HEK293T (cell line): Measurements from ENCODE around the gene PACS2.
"Not testable (repeated sequence)": the region's sequence is repeated elsewhere in the genome, so short reads cannot be mapped to it uniquely, and the experiment has no call there.

Experiments used
- CTCF ChIA-PET: fragments of 350-600 bp; formaldehyde crosslinking; extraction: SDS; loops from one replicate; lab custom pipeline; 2021; ENCODE audit warnings: antibody characterized with exemption, inconsistent platforms; lab: Yijun Ruan, JAX
- POLR2A ChIA-PET: fragments of 350-600 bp; formaldehyde crosslinking; extraction: SDS; loops from one replicate; lab custom pipeline; 2020; ENCODE audit warnings: antibody characterized with exemption, inconsistent platforms; lab: Yijun Ruan, JAX
- DNase-seq: peaks from one replicate; pipeline ENCODE4 v3.0.0; 2012; ENCODE audit warnings: mixed read lengths; ENCODE audit errors: extremely low spot score
- ARNT ChIP-seq: fragments of 450-650 bp; IDR thresholded peaks from 2 replicates; pipeline ENCODE4 v1.6.1; 2017; ENCODE audit warnings: mild to moderate bottlenecking
- BHLHE40 ChIP-seq: fragments of 450-650 bp; IDR thresholded peaks from 2 replicates; pipeline ENCODE4 v1.6.1; 2016; ENCODE audit warnings: mild to moderate bottlenecking, moderate library complexity, borderline replicate concordance
- CTBP1 ChIP-seq: fragments of 450-650 bp; IDR thresholded peaks from 2 replicates; pipeline ENCODE4 v1.6.1; 2016; ENCODE audit warnings: borderline replicate concordance
- ELF4 ChIP-seq: fragments of 450-650 bp; IDR thresholded peaks from 2 replicates; pipeline ENCODE4 v1.6.1; 2017; ENCODE audit warnings: antibody characterized with exemption
- FOXA1 ChIP-seq: fragments of 450-650 bp; IDR thresholded peaks from 2 replicates; pipeline ENCODE4 v1.6.1; 2016; ENCODE audit warnings: mild to moderate bottlenecking
- FOXK2 ChIP-seq: fragments of 450-650 bp; IDR thresholded peaks from 2 replicates; pipeline ENCODE4 v1.6.1; 2016; ENCODE audit warnings: mild to moderate bottlenecking
- FOXM1 ChIP-seq: fragments of 450-650 bp; IDR thresholded peaks from 2 replicates; pipeline ENCODE4 v1.6.1; 2017; ENCODE audit warnings: mild to moderate bottlenecking, borderline replicate concordance
- HDGF ChIP-seq: fragments of 450-650 bp; IDR thresholded peaks from 2 replicates; pipeline ENCODE4 v1.6.1; 2017; ENCODE audit warnings: antibody characterized with exemption, borderline replicate concordance
- L3MBTL2 ChIP-seq: fragments of 450-650 bp; conservative IDR thresholded peaks from 2 replicates; pipeline ENCODE4 v1.6.1; 2016; ENCODE audit warnings: mild to moderate bottlenecking
- LEF1 ChIP-seq: fragments of 450-650 bp; IDR thresholded peaks from 2 replicates; pipeline ENCODE4 v1.6.1; 2017; ENCODE audit warnings: mild to moderate bottlenecking, borderline replicate concordance
- NFRKB ChIP-seq: fragments of 450-650 bp; IDR thresholded peaks from 2 replicates; pipeline ENCODE4 v1.6.1; 2016; ENCODE audit warnings: mild to moderate bottlenecking, moderate library complexity
- PKNOX1 ChIP-seq: fragments of 450-650 bp; IDR thresholded peaks from 2 replicates; pipeline ENCODE4 v1.6.1; 2016
- SP1 ChIP-seq: fragments of 450-650 bp; IDR thresholded peaks from 2 replicates; pipeline ENCODE4 v1.6.1; 2017
- SUZ12 ChIP-seq: fragments of 450-650 bp; IDR thresholded peaks from 2 replicates; pipeline ENCODE4 v1.6.1; 2016; ENCODE audit warnings: mild to moderate bottlenecking
- TARDBP ChIP-seq: fragments of 450-650 bp; IDR thresholded peaks from 2 replicates; pipeline ENCODE4 v1.6.1; 2016
- ZNF384 ChIP-seq: fragments of 450-650 bp; IDR thresholded peaks from 2 replicates; pipeline ENCODE4 v1.6.1; 2016

Gene PACS2

GRCh38 chr14:105333020-105333490, 18.5 kb downstream of the PACS2 start:
- CTCF ChIA-PET, result no interaction called here
- no peak for TF ChIP-seq ELF4
- POLR2A ChIA-PET, result interaction anchor here (0.6 kb wide), 1 partner anchor 19 kb away, joined by 3 read pairs; the partner anchor contains the start of gene PACS2
- DNase-seq, result no peak

GRCh38 chr14:105333613-105334364, 19.2 kb downstream of the PACS2 start:
- no peak for DNase-seq
- ChIA-PET POLR2A (interaction anchor here (0.8 to 1.7 kb wide), 2 partner anchors 19 to 33 kb away, joined by 3 to 5 read pairs; partner anchors contain the start of gene PACS2), CTCF (interaction anchor here (0.7 to 1.0 kb wide), 2 partner anchors 20 to 91 kb away, joined by 4 read pairs; no protein-coding TSS in a partner anchor)
- TF ChIP-seq ARNT, result no peak

GRCh38 chr14:105334383-105335230, 20.1 kb downstream of the PACS2 start:
- CTCF ChIA-PET, result interaction anchor here (0.7 to 1.0 kb wide), 2 partner anchors 21 to 92 kb away, joined by 4 read pairs; no protein-coding TSS in a partner anchor
- TF ChIP-seq FOXA1 (no peak), ARNT (no peak), SUZ12 (no peak), LEF1 (no peak), HDGF (no peak), FOXK2 (no peak), ELF4 (no peak), FOXM1 (no peak), ZNF384 (no peak), CTBP1 (no peak), TARDBP (no peak), NFRKB (no peak), BHLHE40 (no peak), PKNOX1 (no peak), SP1 (no peak), L3MBTL2 (no peak)
- no peak for DNase-seq
- POLR2A ChIA-PET, result interaction anchor here (0.8 to 1.7 kb wide), 2 partner anchors 20 to 33 kb away, joined by 3 to 5 read pairs; partner anchors contain the start of gene PACS2

- CTCF ChIA-PET, DNase-seq: not testable (repeated sequence)
- POLR2A ChIA-PET, result interaction anchor here (1.7 kb wide), 1 partner anchor 21 kb away, joined by 5 read pairs; the partner anchor contains the start of gene PACS2
Observed at GRCh38 chr14:105335231-105335542, 20.6 kb downstream of the PACS2 start.

GRCh38 chr14:105335735-105336476, 21.4 kb downstream of the PACS2 start:
- TF ChIP-seq HDGF (no peak), ZNF384 (no peak), FOXK2 (no peak), SUZ12 (no peak), PKNOX1 (no peak), TARDBP (no peak), L3MBTL2 (no peak), CTBP1 (no peak), SP1 (no peak), ARNT (no peak), BHLHE40 (no peak), FOXM1 (no peak), LEF1 (no peak), ELF4 (no peak), NFRKB (no peak), FOXA1 (no peak)
- no peak for DNase-seq
- ChIA-PET POLR2A (interaction anchor here (1.7 kb wide), 1 partner anchor 22 kb away, joined by 5 read pairs; the partner anchor contains the start of gene PACS2), CTCF (interaction anchor here (1.0 kb wide), 1 partner anchor 16 kb away, joined by 5 read pairs; no protein-coding TSS in a partner anchor)

GRCh38 chr14:105336477-105337287, 22.1 kb downstream of the PACS2 start:
- no peak for DNase-seq
- no peak for TF ChIP-seq BHLHE40
- no peak for TF ChIP-seq NFRKB
- TF ChIP-seq CTBP1, result no peak
- no peak for TF ChIP-seq FOXA1
- TF ChIP-seq SUZ12, result no peak
- no peak for TF ChIP-seq ARNT
- TF ChIP-seq FOXK2, result no peak
- TF ChIP-seq ELF4, result no peak
- TF ChIP-seq ZNF384, result no peak
- no peak for TF ChIP-seq LEF1
- no peak for TF ChIP-seq TARDBP
- no peak for TF ChIP-seq PKNOX1
- no peak for TF ChIP-seq SP1
- POLR2A ChIA-PET, result no interaction called here
- CTCF ChIA-PET, result interaction anchor here (1.0 kb wide), 1 partner anchor 15 kb away, joined by 5 read pairs; no protein-coding TSS in a partner anchor
